HG02885 (cell line): Measurements from ENCODE around the gene FOXN4.
A peak's percentile ranks its signal among the peaks of the same experiment; 100 is the strongest.

Experiments
- ATAC-seq: cut with Tn5 transposase; IDR thresholded peaks from one replicate; pipeline ENCODE4 v1.9.1; 2021; ENCODE audit warnings: mild to moderate bottlenecking; ENCODE audit not compliant: unreplicated experiment, poor library complexity

Gene FOXN4

GRCh38 chr12:109264095-109264942 lies 44.8 kb downstream of the FOXN4 start:
- peak; percentile 64 for ATAC-seq

DNA sequence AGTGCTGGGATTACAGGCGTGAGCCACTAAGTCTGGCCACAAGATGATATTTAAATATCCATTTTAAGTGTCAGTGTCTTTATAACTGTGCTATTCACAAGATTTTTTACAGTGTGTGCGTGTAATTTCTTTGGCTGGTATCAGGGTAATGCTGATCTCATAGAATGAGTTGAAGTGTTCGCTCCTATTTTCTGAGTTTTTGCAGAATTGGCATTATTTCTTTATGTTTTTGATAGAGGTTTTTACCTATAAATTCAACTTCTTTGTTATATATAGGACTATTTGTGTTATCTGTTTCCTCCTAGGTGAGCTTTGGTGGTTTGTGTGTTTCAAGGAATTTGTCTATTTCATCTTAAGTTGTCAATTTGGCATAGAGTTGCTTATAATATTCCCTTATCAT lies 45.6 kb downstream of the FOXN4 start:
- ATAC-seq: no peak

- no peak for ATAC-seq
Measured at GRCh38 chr12:109261939-109262338, 47.1 kb downstream of the FOXN4 start.

- no peak for ATAC-seq
Measured at GRCh38 chr12:109261087-109261486, 48.0 kb downstream of the FOXN4 start.

- ATAC-seq: no peak
Measured at GRCh38 chr12:109259545-109259895, 49.6 kb downstream of the FOXN4 start.

GRCh38 chr12:109258607-109259544 lies 50.2 kb downstream of the FOXN4 start:
- no peak for ATAC-seq

DNA sequence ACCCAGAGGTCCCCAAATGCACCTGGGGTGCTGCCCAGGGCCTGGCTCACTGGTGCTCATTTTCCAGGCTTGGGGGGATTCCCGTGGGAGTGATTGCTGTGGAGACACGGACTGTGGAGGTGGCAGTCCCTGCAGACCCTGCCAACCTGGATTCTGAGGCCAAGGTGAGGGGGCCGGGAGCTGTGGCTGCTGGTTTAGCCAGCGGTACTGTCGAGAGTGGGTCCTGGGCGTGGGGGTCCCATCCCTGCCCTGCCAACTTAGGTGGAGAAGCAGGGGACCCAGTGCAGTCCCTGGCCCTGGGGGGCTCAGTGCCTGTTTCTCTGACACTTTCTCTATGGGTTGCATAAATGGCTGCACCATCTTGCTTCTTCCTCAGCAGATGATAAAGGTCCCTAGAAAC lies 50.9 kb downstream of the FOXN4 start:
- no peak for ATAC-seq

DNA sequence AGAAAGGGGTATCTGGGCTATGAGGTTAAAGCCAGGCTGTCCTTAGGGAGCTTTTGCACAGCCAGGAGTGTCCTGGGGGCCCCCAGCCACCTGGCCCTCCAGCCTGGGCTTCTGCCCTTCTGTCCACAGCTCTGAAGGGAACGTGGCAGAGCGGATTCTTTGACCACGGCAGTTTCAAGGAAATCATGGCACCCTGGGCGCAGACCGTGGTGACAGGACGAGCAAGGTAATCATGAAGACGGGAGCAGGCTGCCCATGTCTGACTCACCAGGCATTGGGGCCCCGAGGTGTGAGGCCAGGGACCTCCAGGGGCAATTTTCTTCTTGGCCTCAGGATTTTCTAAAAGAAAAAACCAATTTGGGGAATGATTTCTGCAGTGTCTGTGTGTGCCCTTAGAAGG lies 53.1 kb downstream of the FOXN4 start:
- no peak for ATAC-seq

GRCh38 chr12:109255377-109255776 lies 53.7 kb downstream of the FOXN4 start:
- ATAC-seq: no peak

- ATAC-seq: no peak
Measured at GRCh38 chr12:109253913-109254544, 55.1 kb downstream of the FOXN4 start.

DNA sequence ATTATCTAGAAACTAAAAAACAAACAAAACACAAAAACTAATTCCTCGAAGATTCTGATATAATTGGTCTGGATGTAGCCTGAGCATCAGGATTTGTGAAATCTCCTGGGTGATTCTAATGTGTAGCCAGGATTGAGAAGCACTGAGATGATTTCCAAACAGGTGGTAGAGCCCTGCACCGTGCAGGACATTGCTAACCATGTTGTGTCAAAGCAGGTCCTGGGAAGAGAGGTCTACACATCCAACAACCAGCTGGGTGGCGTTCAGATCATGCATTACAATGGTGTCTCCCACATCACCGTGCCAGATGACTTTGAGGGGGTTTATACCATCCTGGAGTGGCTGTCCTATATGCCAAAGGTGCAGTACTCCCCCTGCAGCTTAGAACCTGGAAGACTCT lies 56.3 kb downstream of the FOXN4 start:
- ATAC-seq: no peak

DNA sequence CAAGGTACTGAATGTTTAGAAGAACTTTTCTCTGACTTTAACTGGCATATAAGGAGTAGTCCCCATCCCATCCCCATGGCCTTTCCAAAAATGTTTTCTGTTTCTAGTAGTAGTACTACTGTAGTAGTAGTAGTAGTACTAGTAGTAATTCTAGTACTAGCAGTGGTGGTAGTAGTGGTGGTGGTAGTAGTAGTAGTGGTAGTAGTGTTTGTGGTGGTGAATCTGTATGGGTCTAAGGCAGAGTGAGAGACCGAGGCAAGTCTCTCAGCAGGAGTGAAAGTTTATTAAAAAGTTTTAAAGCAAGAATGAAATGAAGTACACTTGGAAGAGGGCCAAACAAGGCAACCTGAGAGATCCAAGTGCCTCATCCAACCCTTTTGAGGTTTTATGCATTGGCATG lies 58.6 kb downstream of the FOXN4 start:
- ATAC-seq: no peak

DNA sequence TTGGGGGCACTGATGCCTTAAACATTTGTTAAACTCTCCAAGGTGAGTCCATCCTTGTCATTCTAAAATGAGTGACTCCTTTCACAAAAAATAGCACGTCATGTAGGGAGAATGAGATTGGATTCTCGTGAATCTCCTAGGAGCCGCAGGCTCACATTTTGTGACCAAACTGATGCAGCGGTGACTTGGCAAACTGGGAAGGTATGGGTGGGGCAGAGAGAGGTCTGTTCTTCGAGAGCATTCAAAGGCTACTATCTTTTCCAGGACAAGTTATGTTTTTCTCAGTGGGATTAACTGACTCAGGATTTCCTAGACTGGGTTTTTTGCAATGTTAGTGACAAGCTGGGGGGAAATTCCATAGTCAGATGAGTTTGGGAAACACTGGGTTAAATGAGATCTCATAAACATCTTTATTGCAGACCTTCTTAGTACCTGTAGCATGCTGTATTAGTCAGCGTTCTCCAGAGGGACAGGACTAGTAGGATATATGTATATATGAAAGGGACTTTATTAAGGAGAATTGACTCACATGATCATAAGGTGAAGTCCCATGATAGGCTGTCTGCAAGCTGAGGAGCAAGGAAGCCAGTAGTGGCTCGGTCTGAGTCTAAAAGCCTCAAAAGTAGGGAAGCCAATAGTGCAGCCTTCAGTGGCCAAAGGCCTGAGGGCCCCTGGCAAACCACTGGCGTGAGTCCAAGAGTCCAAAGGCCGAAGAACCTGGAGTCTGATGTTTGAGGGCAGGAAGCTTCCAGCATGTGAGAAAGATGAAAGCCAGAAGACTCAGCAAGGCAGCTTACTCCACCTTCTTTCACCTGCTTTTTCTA lies 61.0 kb downstream of the FOXN4 start:
- ATAC-seq: no peak

- ATAC-seq: no peak
Measured at GRCh38 chr12:109246221-109246620, 62.9 kb downstream of the FOXN4 start.

DNA sequence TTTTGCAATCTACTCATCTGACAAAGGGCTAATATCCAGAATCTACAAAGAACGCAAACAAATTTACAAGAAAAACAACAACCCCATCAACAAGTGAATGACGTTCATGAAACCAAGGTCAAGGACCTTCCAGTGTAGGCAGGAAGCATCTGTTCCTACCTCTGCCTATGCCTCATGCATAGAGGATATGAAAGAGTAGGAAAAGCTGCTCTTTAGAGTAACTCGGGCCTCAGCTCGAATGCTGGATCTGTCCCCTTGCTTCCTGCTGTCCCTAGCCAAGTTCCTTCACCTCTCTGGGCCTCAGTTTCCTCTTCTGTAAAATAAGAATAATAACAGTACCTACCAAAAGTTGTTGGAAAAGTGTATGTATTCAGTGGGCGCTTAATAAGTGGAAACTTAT lies 65.0 kb downstream of the FOXN4 start:
- no peak for ATAC-seq

- ATAC-seq: no peak
Measured at GRCh38 chr12:109241936-109242335, 67.1 kb downstream of the FOXN4 start.

- ATAC-seq: no peak
Measured at GRCh38 chr12:109240365-109240764, 68.7 kb downstream of the FOXN4 start.

DNA sequence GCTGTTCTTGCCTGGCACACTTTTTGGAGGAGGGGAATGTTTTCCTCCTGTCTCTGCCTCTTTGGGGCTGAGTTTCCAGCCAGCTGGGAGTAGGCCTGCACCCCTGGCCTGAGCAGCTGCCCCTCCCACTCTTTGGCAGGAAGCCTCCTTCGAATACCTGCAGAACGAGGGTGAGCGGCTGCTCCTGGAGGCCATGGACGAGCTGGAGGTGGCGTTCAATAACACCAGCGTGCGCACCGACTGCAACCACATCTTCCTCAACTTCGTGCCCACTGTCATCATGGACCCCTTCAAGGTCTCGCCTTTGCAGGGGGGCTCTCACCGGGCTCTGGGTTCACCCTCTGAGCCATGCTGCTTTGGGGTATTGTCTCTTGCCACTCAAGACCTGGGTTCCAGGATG lies 69.4 kb downstream of the FOXN4 start:
- ATAC-seq: no peak

GRCh38 chr12:109239179-109239578 lies 69.9 kb downstream of the FOXN4 start:
- ATAC-seq: no peak

- no peak for ATAC-seq
Measured at GRCh38 chr12:109236257-109236656, 72.8 kb downstream of the FOXN4 start.
